GM12865 (cell line): Measurements from ENCODE around the gene CAB39.
A peak's percentile ranks its signal among the peaks of the same experiment; 100 is the strongest.

ENCODE experiments used
- DNase-seq: peaks from one replicate; pipeline ENCODE4 v3.0.0; 2010; ENCODE audit warnings: low read depth
- H3K4me3 ChIP-seq: 2 replicates; pipeline ENCODE4 v1.5.1; 2011; ENCODE audit warnings: mild to moderate bottlenecking, low read depth, low read length, control low read depth
- TF ChIP-seq, protein P1 (sequence below): IDR thresholded peaks from 2 replicates; pipeline ENCODE4 v1.5.1; 2011; ENCODE audit warnings: low read length, control low read depth, low read depth, inconsistent platforms; ENCODE audit not compliant: insufficient read depth; ENCODE audit errors: missing control alignments

The CAB39 gene

DNA sequence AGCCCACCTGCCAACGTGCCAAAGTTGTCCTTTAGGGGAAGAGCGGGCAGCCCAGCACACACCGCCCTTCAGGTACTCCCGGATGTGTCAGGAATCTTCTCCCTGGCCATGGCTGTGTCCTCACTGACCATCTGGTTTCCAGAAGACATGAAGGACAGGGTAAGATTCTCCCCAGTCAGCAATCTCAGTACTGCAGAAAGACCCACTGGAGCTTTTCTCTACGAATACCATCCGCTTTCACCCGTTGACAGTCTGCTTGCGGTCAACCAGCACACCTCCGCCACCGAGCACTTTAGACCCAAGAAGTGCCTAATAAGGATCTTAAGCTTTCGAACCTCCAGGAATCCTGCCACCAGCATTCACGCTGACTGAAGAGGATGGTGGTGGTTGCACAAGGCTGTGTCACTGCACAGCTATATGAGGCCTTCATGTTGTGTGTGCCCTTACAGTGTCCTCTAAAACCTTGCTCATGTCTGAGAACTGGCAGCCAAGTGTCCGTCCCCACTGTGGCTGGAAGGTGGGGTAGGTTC is 109.4 kb downstream of the CAB39 start:
- TF ChIP-seq, protein P1, sequence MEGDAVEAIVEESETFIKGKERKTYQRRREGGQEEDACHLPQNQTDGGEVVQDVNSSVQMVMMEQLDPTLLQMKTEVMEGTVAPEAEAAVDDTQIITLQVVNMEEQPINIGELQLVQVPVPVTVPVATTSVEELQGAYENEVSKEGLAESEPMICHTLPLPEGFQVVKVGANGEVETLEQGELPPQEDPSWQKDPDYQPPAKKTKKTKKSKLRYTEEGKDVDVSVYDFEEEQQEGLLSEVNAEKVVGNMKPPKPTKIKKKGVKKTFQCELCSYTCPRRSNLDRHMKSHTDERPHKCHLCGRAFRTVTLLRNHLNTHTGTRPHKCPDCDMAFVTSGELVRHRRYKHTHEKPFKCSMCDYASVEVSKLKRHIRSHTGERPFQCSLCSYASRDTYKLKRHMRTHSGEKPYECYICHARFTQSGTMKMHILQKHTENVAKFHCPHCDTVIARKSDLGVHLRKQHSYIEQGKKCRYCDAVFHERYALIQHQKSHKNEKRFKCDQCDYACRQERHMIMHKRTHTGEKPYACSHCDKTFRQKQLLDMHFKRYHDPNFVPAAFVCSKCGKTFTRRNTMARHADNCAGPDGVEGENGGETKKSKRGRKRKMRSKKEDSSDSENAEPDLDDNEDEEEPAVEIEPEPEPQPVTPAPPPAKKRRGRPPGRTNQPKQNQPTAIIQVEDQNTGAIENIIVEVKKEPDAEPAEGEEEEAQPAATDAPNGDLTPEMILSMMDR, result no peak
- H3K4me3 ChIP-seq, result no peak overlapping the region
- DNase-seq, result no peak

DNA sequence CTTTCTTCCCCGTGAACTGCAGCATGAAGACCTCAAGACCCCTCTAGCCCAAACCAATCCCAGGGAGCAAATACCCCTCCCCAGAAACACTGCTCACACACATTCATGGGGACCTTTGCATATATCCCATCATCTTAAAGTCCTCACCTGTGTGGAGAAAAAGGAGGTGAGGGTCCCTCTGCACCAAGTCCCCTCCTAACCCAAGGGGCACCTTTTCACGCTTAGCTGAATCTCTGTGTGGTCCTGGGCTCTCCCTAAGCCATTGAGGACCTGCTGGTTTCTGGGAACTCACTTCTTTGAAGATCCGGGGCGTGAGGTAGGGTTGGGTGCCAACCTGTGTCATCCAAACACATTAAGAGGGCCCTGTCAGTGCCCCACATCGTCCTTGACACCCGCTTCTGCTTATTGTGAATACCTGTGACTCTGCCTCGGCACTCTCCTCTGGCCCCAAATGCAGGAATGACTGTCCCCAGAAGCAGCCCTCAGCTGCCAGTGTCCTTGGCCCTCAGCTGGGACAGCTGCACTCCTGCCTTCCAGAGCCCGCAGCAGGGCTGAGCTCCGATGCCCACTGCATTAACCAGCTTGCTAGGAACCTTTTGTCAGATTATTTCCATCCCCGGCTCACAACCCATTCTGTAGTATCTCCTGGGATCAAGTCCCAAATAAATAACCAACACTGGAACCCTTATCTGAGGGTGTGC is 110.8 kb downstream of the CAB39 start:
- TF ChIP-seq, protein P1, result no peak
- DNase-seq, result no peak
- H3K4me3 ChIP-seq, result no peak overlapping the region

DNA sequence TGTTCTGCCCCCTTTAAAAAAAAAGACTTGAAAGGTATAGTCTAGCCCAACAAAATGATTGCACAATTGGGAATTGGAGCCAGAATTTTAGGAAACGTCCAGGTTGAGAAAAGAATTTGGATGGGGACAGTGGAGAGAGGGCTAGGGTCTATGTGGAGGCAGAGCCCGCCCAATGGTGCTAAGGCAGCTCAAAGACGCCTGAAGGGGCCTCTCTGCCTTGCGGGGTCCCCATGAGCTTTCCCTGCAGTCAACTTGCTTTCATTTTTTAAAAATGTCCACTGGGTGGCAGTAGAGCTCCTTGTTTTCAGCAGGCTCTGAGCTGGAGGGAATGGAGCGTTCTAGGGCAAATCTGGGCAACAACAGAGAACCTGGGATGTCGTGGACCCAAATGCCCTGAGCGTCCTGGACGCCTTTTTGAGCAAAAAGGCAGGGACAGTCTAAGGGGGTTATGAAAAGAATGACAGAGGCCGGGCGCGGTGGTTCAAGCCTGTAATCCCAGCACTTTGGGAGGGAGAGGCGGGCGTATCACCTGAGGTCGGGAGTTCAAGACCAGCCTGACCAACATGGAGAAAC is 111.8 kb downstream of the CAB39 start:
- TF ChIP-seq, protein P1, result peak; percentile 58
- DNase-seq, result peak; percentile 90
- peak overlapping the region; percentile 29; the same call in 1 of the 2 replicates for H3K4me3 ChIP-seq

DNA sequence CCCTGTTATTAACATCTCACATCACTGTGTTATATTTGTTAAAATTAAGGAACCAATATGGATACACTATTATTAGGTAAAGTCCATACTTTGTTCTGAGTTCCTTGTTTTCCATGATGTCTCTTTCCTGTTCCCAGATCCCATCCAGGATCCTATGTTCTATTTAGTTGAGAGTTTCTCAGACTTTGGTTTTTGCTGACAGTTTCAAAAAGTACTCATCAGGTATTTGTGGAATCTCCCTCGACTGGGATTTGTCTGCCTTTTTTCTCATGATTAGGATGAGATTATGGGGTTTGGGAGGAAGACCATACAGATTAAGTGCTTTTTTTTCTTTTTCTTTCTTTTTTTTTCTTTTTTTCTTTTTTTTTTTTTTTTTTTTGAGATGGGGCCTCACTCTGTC is 112.7 kb downstream of the CAB39 start:
- DNase-seq, result no peak
- no peak overlapping the region for H3K4me3 ChIP-seq

DNA sequence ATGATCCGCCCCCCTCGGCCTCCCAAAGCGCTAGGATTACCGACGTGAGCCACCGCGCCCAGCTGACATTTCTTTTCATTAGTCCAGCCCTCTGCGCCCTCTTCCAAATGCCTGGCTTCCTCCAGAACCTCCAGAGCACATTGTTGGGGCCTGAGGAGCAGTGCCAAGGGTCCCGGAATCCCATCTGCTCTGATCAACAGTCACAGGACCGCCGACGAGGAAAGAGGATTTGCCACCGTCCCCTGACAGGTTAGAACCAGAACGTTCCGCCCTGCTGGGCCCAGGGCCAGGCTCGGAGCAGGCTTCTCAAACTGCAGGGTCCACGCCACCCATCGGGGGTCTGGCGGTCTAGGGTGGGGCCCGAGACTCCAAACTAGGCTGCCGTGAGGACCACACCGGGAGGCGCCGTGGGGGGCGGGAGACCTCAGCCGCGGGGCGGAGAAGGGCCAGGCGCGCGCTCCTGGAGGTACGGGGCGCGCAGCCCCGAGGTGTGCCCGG is 115.2 kb downstream of the CAB39 start:
- no peak for DNase-seq
- H3K4me3 ChIP-seq, result peak overlapping the region; percentile 54
- TF ChIP-seq, protein P1, result no peak

More for the DNA sequence above, 112.7 kb downstream of the CAB39 start:
- TF ChIP-seq, protein P1, result no peak

DNA sequence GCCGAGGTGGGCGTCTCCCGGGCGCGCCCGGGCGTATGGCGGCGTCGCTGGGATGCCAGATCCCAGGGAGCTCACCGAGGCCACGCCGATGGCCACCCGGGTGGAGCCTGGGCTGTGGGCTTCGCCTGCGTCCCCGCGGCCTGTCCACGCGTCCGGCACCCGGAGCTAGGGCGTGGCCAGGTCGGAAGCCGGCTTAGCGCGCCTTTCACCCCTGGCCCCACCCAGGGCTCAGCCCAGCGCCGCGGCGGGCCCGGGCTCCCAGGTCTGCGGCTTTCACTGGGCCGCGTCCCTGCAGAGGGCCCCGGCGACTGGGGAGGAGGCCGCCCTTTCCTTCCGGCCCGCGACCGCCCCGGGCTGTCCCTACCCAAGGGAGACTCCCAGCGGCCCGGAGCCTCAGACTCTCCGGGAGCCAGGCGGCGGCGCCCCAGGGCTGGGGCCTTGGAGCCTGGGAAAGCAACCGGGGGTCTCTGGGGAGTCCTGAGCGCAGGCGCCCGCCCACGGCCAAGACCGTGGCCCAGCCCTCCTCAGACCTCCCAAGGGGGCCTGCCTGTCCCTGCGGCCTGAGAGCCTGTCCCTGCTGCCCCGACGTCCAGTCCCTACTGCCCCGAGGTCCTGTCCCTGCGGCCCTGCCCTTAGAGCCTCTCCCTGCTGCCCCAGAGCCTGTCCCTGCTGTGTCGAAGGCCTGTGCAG is 115.8 kb downstream of the CAB39 start:
- TF ChIP-seq, protein P1, result no peak
- peak; percentile 63 for DNase-seq
- H3K4me3 ChIP-seq, result peak overlapping the region; percentile 54
